T-helper 17 cell (primary cell): ENCODE measurements around the gene GATAD2B. TPM values are rescaled to one million over a fixed set of nuclear protein-coding genes. Genes with fewer than 3 reads are reported as not detected.

ENCODE experiments used
- ATAC-seq: fragments of 150-1000 bp; cut with Tn5 transposase; 2 replicates; pipeline ENCODE4 v1.10.0; 2021; ENCODE audit warnings: mild to moderate bottlenecking, moderate library complexity
- DNase-seq, 3 donors: peaks; one replicate each; pipeline versions ENCODE4 v3.0.0 to v3.0.0-alpha.2; 2020 to 2021
- H3K9me3 ChIP-seq: one replicate; pipeline ENCODE4 v1.7.0; 2013; ENCODE audit warnings: low read length, mild to moderate bottlenecking; ENCODE audit not compliant: control insufficient read depth, poor library complexity, severe bottlenecking
- H3K27ac Mint-ChIP-seq: one replicate; pipeline ENCODE4 v1.8.0; 2022; ENCODE audit warnings: mild to moderate bottlenecking, moderate library complexity, mixed read lengths
- H3K27me3 Mint-ChIP-seq: one replicate; pipeline ENCODE4 v1.8.0; 2022; ENCODE audit warnings: mixed read lengths
- H3K36me3 Mint-ChIP-seq: one replicate; pipeline ENCODE4 v1.8.0; 2022; ENCODE audit warnings: low read depth, mixed read lengths
- H3K4me1 Mint-ChIP-seq: one replicate; pipeline ENCODE4 v1.8.0; 2022; ENCODE audit warnings: mild to moderate bottlenecking, mixed read lengths
- H3K4me3 Mint-ChIP-seq: one replicate; pipeline ENCODE4 v1.8.0; 2022; ENCODE audit warnings: mild to moderate bottlenecking, moderate library complexity, mixed read lengths
- total RNA-seq, 4 donors: library from RNA in 2 of 4; stranded (reverse) in 2 of 4; gene quantifications; one replicate each; pipeline ENCODE4 v1.2.3 and lab custom pipeline; 2022 to 2026

Gene GATAD2B
- 10 to 100 TPM; 63.3 to 72.9 TPM for total RNA-seq
- 57.4 to 58.4 reads per million in 2 donors for total RNA-seq (lab: John Stamatoyannopoulos, UW)

- Mint-ChIP-seq H3K4me3 (peak within 1 kb of the TSS; percentile 97), H3K36me3 (no peaks in the 10 kb centered on the region), H3K27ac (peak within 1 kb of the TSS; percentile 99), H3K27me3 (no peaks in the 10 kb centered on the region), H3K4me1 (peaks cover 45% of the 10 kb centered on the region)
- ATAC-seq (peak; percentile 93), DNase-seq (peak; percentile 96 to 98 (median 96))
- H3K9me3 ChIP-seq, result no peaks in the 10 kb centered on the region
Observed at GRCh38 chr1:153922972-153923925, at the start of gene GATAD2B. Gene GATAD2B, minus strand, starts transcription at chr1:153922972. Its CDS starts 94,625 bp downstream, at chr1:153828347.

DNA sequence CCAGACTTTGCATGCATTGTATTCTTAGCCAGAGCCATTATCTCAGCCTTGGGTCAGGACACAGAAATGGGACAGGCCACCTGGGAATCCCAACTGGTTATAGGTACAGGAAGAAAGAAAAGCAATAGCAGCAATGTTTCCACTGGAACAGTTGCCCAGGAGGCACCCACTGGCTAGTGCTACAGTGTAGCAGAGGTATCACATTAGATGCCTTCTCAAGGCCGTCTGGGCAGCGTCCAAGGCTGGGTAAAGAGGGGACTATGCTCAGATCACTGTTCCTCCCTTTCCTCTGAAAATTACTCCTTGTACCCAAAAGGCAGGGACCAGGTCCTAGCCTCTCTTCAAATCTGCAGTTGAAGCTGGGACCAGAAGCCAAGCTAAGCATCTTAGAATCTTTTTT, 47.6 kb upstream of the GATAD2B start:
- H3K36me3 Mint-ChIP-seq, result peaks cover 5% of the 10 kb centered on the region
- ATAC-seq, result no peak
- H3K27ac Mint-ChIP-seq, result no peak overlapping the region
- no peak for DNase-seq
- H3K27me3 Mint-ChIP-seq, result no peaks in the 10 kb centered on the region
- H3K4me1 Mint-ChIP-seq, result peaks cover 28% of the 10 kb centered on the region
- H3K9me3 ChIP-seq, result no peaks in the 10 kb centered on the region
- H3K4me3 Mint-ChIP-seq, result no peak overlapping the region

GRCh38 chr1:153968972-153969371, 46.2 kb upstream of the GATAD2B start:
- ATAC-seq (no peak), DNase-seq (no peak)
- H3K36me3 Mint-ChIP-seq, result peaks cover 3% of the 10 kb centered on the region
- H3K27ac Mint-ChIP-seq, result peak overlapping the region; percentile 94
- H3K9me3 ChIP-seq, result no peaks in the 10 kb centered on the region
- H3K4me1 Mint-ChIP-seq, result peaks cover 30% of the 10 kb centered on the region
- H3K4me3 Mint-ChIP-seq, result no peak overlapping the region
- H3K27me3 Mint-ChIP-seq, result no peaks in the 10 kb centered on the region

DNA sequence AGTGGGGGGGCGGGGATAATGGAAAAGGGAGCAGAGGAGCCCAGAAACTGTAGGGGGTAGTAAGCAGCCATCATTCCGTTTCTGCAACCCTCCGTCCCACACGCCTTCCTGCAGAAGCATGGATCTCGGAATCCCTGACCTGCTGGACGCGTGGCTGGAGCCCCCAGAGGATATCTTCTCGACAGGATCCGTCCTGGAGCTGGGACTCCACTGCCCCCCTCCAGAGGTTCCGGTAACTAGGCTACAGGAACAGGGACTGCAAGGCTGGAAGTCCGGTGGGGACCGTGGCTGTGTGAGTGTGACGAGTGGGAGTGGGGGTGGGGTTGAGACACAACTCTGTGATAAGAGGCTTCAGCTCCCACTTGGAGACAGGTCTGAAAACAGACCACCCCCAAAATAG, 45.6 kb upstream of the GATAD2B start:
- Mint-ChIP-seq H3K27ac (peak overlapping the region; percentile 94), H3K4me1 (peaks cover 35% of the 10 kb centered on the region), H3K36me3 (peaks cover 3% of the 10 kb centered on the region), H3K4me3 (peak overlapping the region; percentile 95), H3K27me3 (no peaks in the 10 kb centered on the region)
- H3K9me3 ChIP-seq, result no peaks in the 10 kb centered on the region
- no peak for DNase-seq
- ATAC-seq, result no peak

DNA sequence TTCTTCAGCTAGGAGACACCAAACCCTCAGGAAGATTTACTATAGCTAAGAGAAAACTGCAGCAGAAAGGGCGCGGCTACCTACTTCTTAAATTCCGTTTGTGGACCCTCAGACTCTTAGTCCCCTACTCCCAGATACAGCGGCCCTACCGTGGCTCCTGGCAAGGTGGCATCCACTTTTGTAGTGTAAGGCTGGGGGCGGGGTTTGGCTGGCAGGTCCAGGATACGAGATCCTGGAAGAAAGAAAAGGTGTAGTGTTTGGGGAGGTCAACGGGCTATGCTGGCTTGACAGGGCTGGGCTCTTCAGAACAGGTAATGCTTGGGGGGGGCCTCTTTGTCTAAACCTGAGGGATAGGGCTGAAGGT, 45.2 kb upstream of the GATAD2B start:
- Mint-ChIP-seq H3K4me3 (peak overlapping the region; percentile 95), H3K27ac (peak overlapping the region; percentile 94), H3K36me3 (peaks cover 2% of the 10 kb centered on the region), H3K27me3 (no peaks in the 10 kb centered on the region), H3K4me1 (peaks cover 35% of the 10 kb centered on the region)
- no peaks in the 10 kb centered on the region for H3K9me3 ChIP-seq
- no peak for DNase-seq
- ATAC-seq, result no peak

GRCh38 chr1:153967107-153967999, 44.6 kb upstream of the GATAD2B start, which contains the start of gene CREB3L4:
Gene CREB3L4, plus strand, starts transcription at chr1:153967902. Its CDS starts 624 bp downstream, at chr1:153968526.
- H3K9me3 ChIP-seq, result no peaks in the 10 kb centered on the region
- Mint-ChIP-seq H3K36me3 (peaks cover 2% of the 10 kb centered on the region), H3K4me1 (peaks cover 40% of the 10 kb centered on the region), H3K27me3 (no peaks in the 10 kb centered on the region), H3K4me3 (peak within 1 kb of the TSS; percentile 95), H3K27ac (peak within 1 kb of the TSS; percentile 94)
- DNase-seq (peak; percentile 64 to 74 (median 69)), ATAC-seq (peak; percentile 88)

DNA sequence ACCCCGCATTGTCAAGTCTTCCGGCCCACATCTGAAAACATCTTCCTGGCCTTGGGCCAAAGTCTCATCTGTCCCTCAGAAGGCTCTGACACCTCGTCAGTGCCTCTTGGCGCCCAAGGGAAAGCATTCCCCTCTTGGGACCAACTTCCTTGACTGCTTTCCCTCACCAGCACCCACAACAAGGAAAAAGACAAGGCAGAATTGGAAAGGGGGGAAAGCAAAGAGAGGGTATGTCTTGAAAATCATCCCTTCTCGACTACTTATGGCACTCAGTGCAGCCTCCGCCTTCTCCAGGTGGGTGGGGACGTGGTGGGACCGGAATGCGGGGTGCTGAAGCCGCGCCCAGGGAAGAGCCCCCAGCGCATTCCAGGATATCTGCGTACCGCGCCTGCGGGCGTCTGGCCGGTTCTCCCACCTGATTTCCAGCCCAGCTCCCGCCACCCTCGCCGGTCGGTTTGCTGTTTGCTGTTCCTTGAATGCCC, 41.1 kb upstream of the GATAD2B start:
- DNase-seq (no peak), ATAC-seq (no peak)
- no peaks in the 10 kb centered on the region for H3K27me3 Mint-ChIP-seq
- peaks cover 44% of the 10 kb centered on the region for H3K4me1 Mint-ChIP-seq
- H3K36me3 Mint-ChIP-seq, result peaks cover 2% of the 10 kb centered on the region
- H3K4me3 Mint-ChIP-seq, result peak overlapping the region; percentile 97
- H3K9me3 ChIP-seq, result no peaks in the 10 kb centered on the region
- peak overlapping the region; percentile 99 for H3K27ac Mint-ChIP-seq

GRCh38 chr1:153963030-153963849, 40.5 kb upstream of the GATAD2B start, which contains the start of gene SLC39A1:
Gene SLC39A1, minus strand, starts transcription at chr1:153963537. Its CDS starts 822 bp downstream, at chr1:153962715.
- Mint-ChIP-seq H3K4me1 (peaks cover 47% of the 10 kb centered on the region), H3K27ac (peak within 1 kb of the TSS; percentile 99), H3K36me3 (peaks cover 5% of the 10 kb centered on the region), H3K4me3 (peak within 1 kb of the TSS; percentile 97), H3K27me3 (no peaks in the 10 kb centered on the region)
- DNase-seq (peak; percentile 90 to 93 (median 93)), ATAC-seq (peak; percentile 59)
- no peaks in the 10 kb centered on the region for H3K9me3 ChIP-seq

DNA sequence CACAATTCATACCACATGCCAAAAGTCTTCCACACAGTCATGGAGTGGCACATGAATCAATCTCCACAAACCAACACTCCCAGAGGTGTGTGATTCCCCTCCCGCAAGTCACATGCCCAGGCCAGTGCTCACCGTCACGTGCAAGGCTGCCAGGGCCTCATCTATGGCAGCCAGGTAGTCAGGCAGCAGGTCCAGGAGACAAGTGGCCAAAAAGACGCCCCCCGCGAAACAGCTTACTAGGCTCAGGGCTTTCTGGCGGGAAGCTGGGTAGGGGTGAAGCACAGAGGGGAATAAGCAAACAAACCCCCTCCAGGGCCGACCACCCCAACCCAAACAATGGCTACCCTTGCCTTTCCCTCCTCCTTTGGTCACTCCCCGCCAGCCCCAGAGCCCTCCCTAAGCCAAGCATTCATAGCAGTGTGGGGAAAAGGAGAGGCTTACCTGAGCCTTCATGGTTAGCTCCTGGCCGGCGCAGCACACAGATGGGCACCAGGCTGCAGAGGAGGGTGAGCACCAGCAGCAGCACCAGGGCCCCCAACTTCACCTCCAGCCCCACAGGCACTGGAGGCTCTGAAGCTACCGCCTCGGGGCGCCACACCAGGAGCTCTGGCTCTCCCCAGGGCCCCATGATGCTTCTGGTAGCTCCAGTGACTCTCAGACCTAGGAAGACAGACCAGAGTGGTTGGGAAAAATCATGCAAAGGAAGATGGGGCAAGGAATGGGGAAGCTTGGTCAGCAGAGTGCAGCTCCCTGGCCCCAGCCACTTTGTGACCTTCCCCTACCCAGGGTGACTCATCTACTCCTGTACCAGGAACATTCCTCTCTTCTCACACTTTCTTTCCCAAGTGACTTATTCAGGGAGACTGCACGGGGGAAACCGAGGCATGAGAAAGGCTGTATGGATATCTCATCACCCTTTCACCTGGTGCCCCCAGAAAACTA, 39.6 kb upstream of the GATAD2B start:
- no peak for DNase-seq
- H3K27me3 Mint-ChIP-seq, result no peaks in the 10 kb centered on the region
- H3K9me3 ChIP-seq, result no peaks in the 10 kb centered on the region
- peak overlapping the region; percentile 99 for H3K27ac Mint-ChIP-seq
- H3K4me1 Mint-ChIP-seq, result peaks cover 46% of the 10 kb centered on the region
- H3K36me3 Mint-ChIP-seq, result peaks cover 7% of the 10 kb centered on the region
- peak overlapping the region; percentile 97 for H3K4me3 Mint-ChIP-seq
- ATAC-seq, result no peak

- H3K27ac Mint-ChIP-seq, result peak overlapping the region; percentile 73
- peak overlapping the region; percentile 49 for H3K4me3 Mint-ChIP-seq
- H3K4me1 Mint-ChIP-seq, result peaks cover 48% of the 10 kb centered on the region
- H3K36me3 Mint-ChIP-seq, result peaks cover 7% of the 10 kb centered on the region
- no peak for DNase-seq
- ATAC-seq, result no peak
- H3K27me3 Mint-ChIP-seq, result no peaks in the 10 kb centered on the region
- no peaks in the 10 kb centered on the region for H3K9me3 ChIP-seq
Observed at GRCh38 chr1:153961421-153961820, 38.6 kb upstream of the GATAD2B start.

GRCh38 chr1:153960206-153960605, 37.4 kb upstream of the GATAD2B start:
- H3K4me3 Mint-ChIP-seq, result no peak overlapping the region
- H3K9me3 ChIP-seq, result no peaks in the 10 kb centered on the region
- no peak overlapping the region for H3K27ac Mint-ChIP-seq
- peaks cover 7% of the 10 kb centered on the region for H3K36me3 Mint-ChIP-seq
- no peak for ATAC-seq
- H3K4me1 Mint-ChIP-seq, result peaks cover 47% of the 10 kb centered on the region
- no peaks in the 10 kb centered on the region for H3K27me3 Mint-ChIP-seq
- no peak for DNase-seq
